Adrenal gland (tissue), 12 donors: ENCODE data around the gene MDFI. TPM values are rescaled to one million over a fixed set of nuclear protein-coding genes. Genes with fewer than 3 reads are reported as not detected.

Experiments
- DNase-seq, 7 donors: peaks; one replicate each; pipeline ENCODE4 v3.0.0-alpha.2; 2019 to 2020
- H3K27ac ChIP-seq, 5 donors: fragments of 200-600 bp; sonication (generic) in 4 of 5; 1 replicate in 3 of 5; 2 replicates in 2 of 5; pipeline versions ENCODE4 v1.5.1 to v1.8.0; 2016 to 2020; ENCODE audit warnings: mild to moderate bottlenecking in 1 of 5
- H3K27me3 ChIP-seq: fragments of 200-600 bp; 2 replicates; pipeline ENCODE4 v1.8.0; 2021
- H3K36me3 ChIP-seq, 2 donors: fragments of 200-600 bp; replicated peaks in 1 of 2; 1 replicate in 1 of 2; 2 replicates in 1 of 2; pipeline versions ENCODE4 v1.5.1 to v1.8.0; 2018 to 2022
- H3K4me1 ChIP-seq, 2 donors: fragments of 200-600 bp; replicated peaks in 1 of 2; 1 replicate in 1 of 2; 2 replicates in 1 of 2; pipeline versions ENCODE4 v1.5.1 to v1.8.0; 2018 to 2021
- H3K4me3 ChIP-seq, 4 donors: fragments of 200-600 bp; sonication (generic) in 3 of 4; one replicate each; pipeline ENCODE4 v1.5.1; 2016 to 2018
- H3K9me3 ChIP-seq, 3 donors: fragments of 200-600 bp; sonication (generic) in 1 of 3; replicated peaks in 1 of 3; 1 replicate in 2 of 3; 2 replicates in 1 of 3; pipeline versions ENCODE4 v1.5.1 to v1.8.0; 2016 to 2021
- CTCF ChIP-seq, 6 experiments: fragments of 450-650 bp in 4 of 6; fragments of 200-600 bp in 2 of 6; sonication (generic) in 1 of 6; IDR thresholded peaks; 1 replicate in 5 of 6; 2 replicates in 1 of 6; pipeline versions ENCODE4 v1.5.1 to v1.8.0; 2016 to 2021; ENCODE audit warnings: antibody characterized with exemption in 6 of 6, mild to moderate bottlenecking in 2 of 6, moderate library complexity in 1 of 6
- POLR2A ChIP-seq, 2 donors: fragments of 450-650 bp; IDR thresholded peaks; one replicate each; pipeline ENCODE4 v1.6.1; 2017; ENCODE audit warnings: antibody characterized with exemption in 2 of 2, mild to moderate bottlenecking in 2 of 2, moderate library complexity in 1 of 2
- WGBS, 4 donors: extraction: QIAGEN DNeasy Blood & Tissue Kit in 2 of 4; methylation state at CpG; one replicate each; pipeline versions ENCODE4 v1.1.5 to v1.1.7; 2013 to 2017; 5-methylcytosine and 5-hydroxymethylcytosine counted together
- intact Hi-C, 2 donors: fragments of 100-400 bp; cut with DNase I; formaldehyde crosslinking; loops; one replicate each; pipeline versions ENCODE4 v1.14.1 to v1.15.0; 2022 to 2023
- polyA plus RNA-seq, 3 donors: library from polyadenylated mRNA; stranded (reverse); fragments of 200-250 nt in 2 of 3; fragments of 350-450 nt in 1 of 3; fragmentation: Illumina TruSeq in 1 of 3; extraction: RNeasy Lipid Tissue Mini Kit (QIAGEN cat#74804) in 1 of 3; gene quantifications; one replicate each; pipeline ENCODE4 v1.2.3, GENCODE V29; 2013 to 2014
- total RNA-seq, 9 donors: library from RNA; depleted of rRNA in 4 of 9; stranded (reverse); fragments of >200 nt in 4 of 9; fragments of 120-200 nt in 1 of 9; fragmentation: NEBNext Ultra II Directional in 1 of 9; extraction: Animal tissue kit (Norgen Biotek cat#: 25700) in 1 of 9; gene quantifications; one replicate each; pipeline versions ENCODE4 v1.1.0 to v1.2.4, GENCODE V29; 2013 to 2023
- donor health status: healthy with polysubstance abuse.
- donor health status: Bipolar disorder and iron deficiency.
- donor health status: DM: yes; HTN: yes; CAD: no.
- donor health status: DM: no; HTN: no; CAD: no.
- donor health status: DM: no; HTN: no; CAD: no.
- donor health status: DM: yes; HTN: yes; CAD: no.

MDFI gene
- total and polyA plus RNA-seq, 12 donors: 0.44 to 26.6 (median 11.7) TPM

GRCh38 chr6:41621367-41621766 is 16.9 kb upstream of the MDFI start:
- TF ChIP-seq CTCF (IDR thresholded peaks at IDR 0.05): no peak
- TF ChIP-seq POLR2A (IDR thresholded peaks at IDR 0.05): no peak

GRCh38 chr6:41621802-41622201 is 16.5 kb upstream of the MDFI start:
- no peak for TF ChIP-seq CTCF (IDR thresholded peaks at IDR 0.05)
- WGBS, 4 donors: 36 to 51% (median 50%) methylated on average over 2 of the region's 2 CpGs
- H3K36me3 ChIP-seq: no peaks in the 10 kb centered on the region
- peaks cover 0 to 4% (median 0%) of the 10 kb centered on the region in 3 donors for H3K9me3 ChIP-seq
- no peak overlapping the region for H3K27ac ChIP-seq
- no peak overlapping the region for H3K4me3 ChIP-seq
- H3K27me3 ChIP-seq: no peaks in the 10 kb centered on the region
- DNase-seq: no peak
- intact Hi-C loops: no loop called here
- no peaks in the 10 kb centered on the region for H3K4me1 ChIP-seq

More at GRCh38 chr6:41621367-41621766, 16.9 kb upstream of the MDFI start:
- no peak overlapping the region for H3K27ac ChIP-seq
- no peaks in the 10 kb centered on the region for H3K27me3 ChIP-seq
- H3K4me3 ChIP-seq: no peak overlapping the region
- DNase-seq: no peak
- H3K4me1 ChIP-seq: no peaks in the 10 kb centered on the region
- intact Hi-C loops: no loop called here
- peaks cover 0 to 4% (median 0%) of the 10 kb centered on the region in 3 donors for H3K9me3 ChIP-seq
- H3K36me3 ChIP-seq: no peaks in the 10 kb centered on the region

- WGBS, 4 donors: 41 to 55% (median 49%) methylated on average over 3 of the region's 3 CpGs
- no peak for TF ChIP-seq CTCF (IDR thresholded peaks at IDR 0.05)
- TF ChIP-seq POLR2A (IDR thresholded peaks at IDR 0.05): no peak
- DNase-seq: no peak
- intact Hi-C loops: no loop called here
- Histone ChIP-seq H3K4me1 (no peaks in the 10 kb centered on the region), H3K27me3 (no peaks in the 10 kb centered on the region), H3K4me3 (no peak overlapping the region), H3K36me3 (no peaks in the 10 kb centered on the region), H3K27ac (peak overlapping the region in 1 of 5 donors; percentile 43), H3K9me3 (peaks cover 0 to 4% (median 0%) of the 10 kb centered on the region in 3 donors)
Observed at GRCh38 chr6:41622206-41622988, 15.9 kb upstream of the MDFI start.

GRCh38 chr6:41623330-41623729 is 14.9 kb upstream of the MDFI start:
- H3K36me3 ChIP-seq: no peaks in the 10 kb centered on the region
- no peaks in the 10 kb centered on the region for H3K27me3 ChIP-seq
- H3K4me1 ChIP-seq: no peaks in the 10 kb centered on the region
- no peak for TF ChIP-seq POLR2A (IDR thresholded peaks at IDR 0.05)
- TF ChIP-seq CTCF (IDR thresholded peaks at IDR 0.05): no peak
- H3K27ac ChIP-seq: peak overlapping the region in 1 of 5 donors; percentile 43
- no peak overlapping the region for H3K4me3 ChIP-seq
- peaks cover 0 to 4% (median 0%) of the 10 kb centered on the region in 3 donors for H3K9me3 ChIP-seq
- intact Hi-C loops: no loop called here
- no peak for DNase-seq
- WGBS, 4 donors: 84 to 90% (median 88%) methylated on average over 6 of the region's 6 CpGs
